Measurements from ENCODE around the gene PDZRN4.

Gene PDZRN4

GRCh38 chr12:41452838-41453407, 264.8 kb downstream of the PDZRN4 start:
- no peaks in the 10 kb centered on the region for H3K9me2 ChIP-seq (replicated peaks; ENCODE audit: low read depth, low read length)
- H3K9me3 ChIP-seq (ENCODE audit: insufficient read depth, low read depth, low read length): no peaks in the 10 kb centered on the region
- no peak overlapping the region for H3K4me3 ChIP-seq (ENCODE audit: low read length, poor library complexity, severe bottlenecking)
- no peaks in the 10 kb centered on the region for H4K20me1 ChIP-seq (ENCODE audit: insufficient read depth, low read length, poor library complexity, severe bottlenecking)
- H3K4me1 ChIP-seq (ENCODE audit: insufficient read depth, low read length, poor library complexity, severe bottlenecking): no peaks in the 10 kb centered on the region
- H3K4me2 ChIP-seq (ENCODE audit: low read depth, low read length, poor library complexity, severe bottlenecking): no peak overlapping the region
- no peak overlapping the region for H2AFZ ChIP-seq (ENCODE audit: low read length)
- no peaks in the 10 kb centered on the region for H3K79me2 ChIP-seq (ENCODE audit: insufficient read depth, low read length)
- no peaks in the 10 kb centered on the region for H3F3A ChIP-seq (ENCODE audit: low read depth)
- TF ChIP-seq EZH2phosphoT487 (IDR thresholded peaks at IDR 0.05; ENCODE audit: borderline replicate concordance) (no peak), CTCF (conservative IDR thresholded peaks at IDR 0.05; ENCODE audit: low read length) (no peak)
- no peaks in the 10 kb centered on the region for H3K27me3 ChIP-seq (ENCODE audit: insufficient read depth, low read length, poor library complexity, severe bottlenecking)
- no peak overlapping the region for H3K9ac ChIP-seq (ENCODE audit: low read depth, low read length, poor library complexity, severe bottlenecking)
- no peaks in the 10 kb centered on the region for H3K36me3 ChIP-seq (ENCODE audit: insufficient read depth, low read length)

GRCh38 chr12:41453409-41453808, 265.3 kb downstream of the PDZRN4 start:
- H4K20me1 ChIP-seq (ENCODE audit: insufficient read depth, low read length, poor library complexity, severe bottlenecking): no peaks in the 10 kb centered on the region
- no peaks in the 10 kb centered on the region for H3K9me2 ChIP-seq (replicated peaks; ENCODE audit: low read depth, low read length)
- no peak overlapping the region for H3K4me2 ChIP-seq (ENCODE audit: low read depth, low read length, poor library complexity, severe bottlenecking)
- no peak for TF ChIP-seq CTCF (conservative IDR thresholded peaks at IDR 0.05; ENCODE audit: low read length)
- H3K4me1 ChIP-seq (ENCODE audit: insufficient read depth, low read length, poor library complexity, severe bottlenecking): no peaks in the 10 kb centered on the region
- no peaks in the 10 kb centered on the region for H3K9me3 ChIP-seq (ENCODE audit: insufficient read depth, low read depth, low read length)
- H3K36me3 ChIP-seq (ENCODE audit: insufficient read depth, low read length): no peaks in the 10 kb centered on the region
- H3K9ac ChIP-seq (ENCODE audit: low read depth, low read length, poor library complexity, severe bottlenecking): no peak overlapping the region
- no peak overlapping the region for H2AFZ ChIP-seq (ENCODE audit: low read length)
- H3K79me2 ChIP-seq (ENCODE audit: insufficient read depth, low read length): no peaks in the 10 kb centered on the region
- no peak overlapping the region for H3K4me3 ChIP-seq (ENCODE audit: low read length, poor library complexity, severe bottlenecking)
- no peaks in the 10 kb centered on the region for H3F3A ChIP-seq (ENCODE audit: low read depth)
- H3K27me3 ChIP-seq (ENCODE audit: insufficient read depth, low read length, poor library complexity, severe bottlenecking): no peaks in the 10 kb centered on the region

- Histone ChIP-seq H3K4me1 (ENCODE audit: insufficient read depth, low read length, poor library complexity, severe bottlenecking) (no peaks in the 10 kb centered on the region), H3F3A (ENCODE audit: low read depth) (no peaks in the 10 kb centered on the region), H3K4me3 (ENCODE audit: low read length, poor library complexity, severe bottlenecking) (no peak overlapping the region), H3K4me2 (ENCODE audit: low read depth, low read length, poor library complexity, severe bottlenecking) (no peak overlapping the region), H3K9me2 (replicated peaks; ENCODE audit: low read depth, low read length) (no peaks in the 10 kb centered on the region), H3K36me3 (ENCODE audit: insufficient read depth, low read length) (no peaks in the 10 kb centered on the region), H2AFZ (ENCODE audit: low read length) (no peak overlapping the region), H4K20me1 (ENCODE audit: insufficient read depth, low read length, poor library complexity, severe bottlenecking) (no peaks in the 10 kb centered on the region), H3K9me3 (ENCODE audit: insufficient read depth, low read depth, low read length) (no peaks in the 10 kb centered on the region), H3K27me3 (ENCODE audit: insufficient read depth, low read length, poor library complexity, severe bottlenecking) (no peaks in the 10 kb centered on the region), H3K79me2 (ENCODE audit: insufficient read depth, low read length) (no peaks in the 10 kb centered on the region), H3K9ac (ENCODE audit: low read depth, low read length, poor library complexity, severe bottlenecking) (no peak overlapping the region)
- TF ChIP-seq EZH2phosphoT487 (IDR thresholded peaks at IDR 0.05; ENCODE audit: borderline replicate concordance) (no peak), CTCF (conservative IDR thresholded peaks at IDR 0.05; ENCODE audit: low read length) (no peak)
Measured at GRCh38 chr12:41459111-41459905, 271.2 kb downstream of the PDZRN4 start.
